H1 (cell line): ENCODE results near the gene NKAIN2. TPM values are rescaled to one million over a fixed set of nuclear protein-coding genes. Genes with fewer than 3 reads are reported as not detected.

ENCODE experiments used
- CTCF ChIA-PET: fragments of 300-600 bp; sonication (Branson Sonifier 250); formaldehyde crosslinking; loops from one replicate; lab custom pipeline; 2021; ENCODE audit not compliant: partially characterized antibody; lab: Charles Lee
- POLR2A ChIA-PET: fragments of 300-600 bp; sonication (Branson Sonifier 250); formaldehyde crosslinking; loops from one replicate; lab custom pipeline; 2021; ENCODE audit warnings: inconsistent platforms; ENCODE audit not compliant: partially characterized antibody; lab: Charles Lee
- DNase-seq, 2 experiments: peaks; one replicate each; pipeline versions ENCODE4 v3.0.0 to v3.0.0-alpha.2; 2010 to 2022; ENCODE audit warnings: low spot score in 2 of 2, low read depth in 1 of 2, mixed read lengths in 1 of 2
- FAIRE-seq: peaks from 2 replicates; lab custom pipeline; 2011; peaks lifted over from hg19 to GRCh38; lab: Jason Lieb, UNC
- H2AFZ ChIP-seq: 2 replicates; pipeline ENCODE4 v1.8.1; 2012; ENCODE audit warnings: low read length, inconsistent platforms
- H2AK5ac ChIP-seq: 2 replicates; pipeline ENCODE4 v1.6.1; 2013; ENCODE audit warnings: low read depth, low read length
- H2BK120ac ChIP-seq: replicated peaks from 2 replicates; pipeline ENCODE3; 2013; ENCODE audit warnings: low read depth, low read length, inconsistent platforms
- H2BK12ac ChIP-seq: 2 replicates; pipeline ENCODE4 v1.6.1; 2013; ENCODE audit warnings: low read depth, low read length
- H2BK15ac ChIP-seq: 2 replicates; pipeline ENCODE4 v1.6.1; 2013; ENCODE audit warnings: low read length
- H2BK20ac ChIP-seq: 2 replicates; pipeline ENCODE4 v1.6.1; 2013; ENCODE audit warnings: low read length
- H2BK5ac ChIP-seq: 2 replicates; pipeline ENCODE4 v1.6.1; 2013; ENCODE audit warnings: low read depth, low read length
- H3K14ac ChIP-seq: 2 replicates; pipeline ENCODE4 v1.6.1; 2013; ENCODE audit warnings: inconsistent platforms; ENCODE audit not compliant: insufficient read length
- H3K18ac ChIP-seq: 2 replicates; pipeline ENCODE4 v1.6.1; 2013; ENCODE audit warnings: low read length; ENCODE audit errors: extremely low read depth
- H3K23ac ChIP-seq: 2 replicates; pipeline ENCODE4 v1.6.1; 2013; ENCODE audit warnings: inconsistent platforms; ENCODE audit not compliant: insufficient read length
- H3K23me2 ChIP-seq: 2 replicates; pipeline ENCODE4 v1.6.1; 2013; ENCODE audit warnings: low read depth, low read length
- H3K27ac ChIP-seq: 2 replicates; pipeline ENCODE4 v1.6.1; 2011; ENCODE audit warnings: low read depth, low read length, inconsistent platforms
- H3K27me3 ChIP-seq, 4 experiments: replicated peaks in 1 of 4; 1 replicate in 1 of 4; 2 replicates in 3 of 4; pipeline versions ENCODE4 v1.6.1 to v1.8.1; 2011 to 2013; ENCODE audit warnings: low read length in 3 of 4, mild to moderate bottlenecking in 3 of 4, inconsistent platforms in 2 of 4, mixed read lengths in 2 of 4, moderate library complexity in 1 of 4; ENCODE audit not compliant: control insufficient read depth in 3 of 4, insufficient read depth in 3 of 4; ENCODE audit errors: extremely low read depth in 1 of 4
- H3K36me3 ChIP-seq, 4 experiments: 2 replicates each; pipeline versions ENCODE4 v1.6.1 to v1.8.1; 2011 to 2013; ENCODE audit warnings: mild to moderate bottlenecking in 4 of 4, low read length in 3 of 4, moderate library complexity in 2 of 4, control low read depth in 1 of 4, inconsistent platforms in 1 of 4; ENCODE audit not compliant: insufficient read depth in 4 of 4, control insufficient read depth in 2 of 4
- H3K4ac ChIP-seq: replicated peaks from 2 replicates; pipeline ENCODE3; 2013; ENCODE audit warnings: low read length, low read depth, mixed read lengths, inconsistent platforms; ENCODE audit not compliant: insufficient read length
- H3K4me1 ChIP-seq, 4 experiments: replicated peaks in 1 of 4; 1 replicate in 1 of 4; 2 replicates in 3 of 4; pipeline versions ENCODE4 v1.6.1 to v1.8.1; 2011 to 2013; ENCODE audit warnings: low read length in 3 of 4, inconsistent platforms in 2 of 4, mixed read lengths in 1 of 4; ENCODE audit not compliant: insufficient read depth in 4 of 4, control insufficient read depth in 3 of 4
- H3K4me2 ChIP-seq, 2 experiments: 2 replicates each; pipeline versions ENCODE4 v1.6.1 to v1.8.1; 2011 to 2013; ENCODE audit warnings: low read depth in 2 of 2, low read length in 2 of 2, control low read depth in 1 of 2, inconsistent platforms in 1 of 2, mild to moderate bottlenecking in 1 of 2; ENCODE audit not compliant: insufficient read depth in 1 of 2
- H3K4me3 ChIP-seq, 4 experiments: fragments of 200-600, 300-600 bp in 1 of 4; sonication (generic), shearing (Covaris generic), sonication (Bioruptor Twin) in 1 of 4; 2 replicates each; pipeline versions ENCODE4 v1.5.1 to v1.8.1; 2011 to 2016; ENCODE audit warnings: low read length in 4 of 4, low read depth in 3 of 4, control low read depth in 2 of 4, inconsistent platforms in 2 of 4, mild to moderate bottlenecking in 2 of 4, mixed read lengths in 1 of 4, moderate library complexity in 1 of 4; ENCODE audit not compliant: insufficient read depth in 2 of 4; ENCODE audit errors: extremely low read depth in 1 of 4
- H3K56ac ChIP-seq: replicated peaks from 2 replicates; pipeline ENCODE3; 2013; ENCODE audit warnings: low read depth, mild to moderate bottlenecking, mixed read lengths, low read length, inconsistent platforms; ENCODE audit not compliant: insufficient read length
- H3K79me1 ChIP-seq: 2 replicates; pipeline ENCODE4 v1.6.1; 2013; ENCODE audit warnings: low read depth, low read length, control low read depth
- H3K79me2 ChIP-seq, 2 experiments: 2 replicates each; pipeline versions ENCODE4 v1.6.1 to v1.8.1; 2012 to 2013; ENCODE audit warnings: low read length in 2 of 2, mild to moderate bottlenecking in 2 of 2, inconsistent platforms in 1 of 2; ENCODE audit not compliant: insufficient read depth in 2 of 2, control insufficient read depth in 1 of 2
- H3K9ac ChIP-seq, 4 experiments: replicated peaks in 1 of 4; 1 replicate in 1 of 4; 2 replicates in 3 of 4; pipeline versions ENCODE4 v1.6.1 to v1.8.1; 2011 to 2013; ENCODE audit warnings: low read depth in 3 of 4, low read length in 3 of 4, control low read depth in 2 of 4, mild to moderate bottlenecking in 2 of 4, moderate library complexity in 2 of 4, inconsistent platforms in 1 of 4; ENCODE audit errors: extremely low read depth in 1 of 4
- H3K9me3 ChIP-seq, 2 experiments: 2 replicates each; pipeline versions ENCODE4 v1.6.1 to v1.8.1; 2012 to 2013; ENCODE audit warnings: mild to moderate bottlenecking in 2 of 2, moderate library complexity in 2 of 2, control low read depth in 1 of 2, inconsistent platforms in 1 of 2, low read depth in 1 of 2, low read length in 1 of 2, mixed read lengths in 1 of 2; ENCODE audit not compliant: insufficient read depth in 2 of 2
- H4K20me1 ChIP-seq, 2 experiments: replicated peaks in 1 of 2; 2 replicates each; pipeline versions ENCODE3 to v1.8.1; 2011 to 2013; ENCODE audit warnings: inconsistent platforms in 2 of 2, low read length in 2 of 2, mild to moderate bottlenecking in 1 of 2; ENCODE audit not compliant: insufficient read depth in 2 of 2, control insufficient read depth in 1 of 2
- H4K5ac ChIP-seq: 2 replicates; pipeline ENCODE4 v1.6.1; 2013; ENCODE audit warnings: low read length, low read depth, mixed read lengths, inconsistent platforms; ENCODE audit not compliant: insufficient read length
- H4K8ac ChIP-seq: 2 replicates; pipeline ENCODE4 v1.8.0; 2013; ENCODE audit warnings: mild to moderate bottlenecking, moderate library complexity, low read length, inconsistent platforms; ENCODE audit not compliant: insufficient read depth; ENCODE audit errors: extremely low read depth
- H4K91ac ChIP-seq: replicated peaks from 2 replicates; pipeline ENCODE3; 2013; ENCODE audit warnings: low read length, mixed read lengths, inconsistent platforms; ENCODE audit not compliant: insufficient read length
- CHD2 ChIP-seq: IDR thresholded peaks from 2 replicates; pipeline ENCODE4 v1.6.1; 2012; ENCODE audit warnings: low read length, improper control_type of control experiment
- CTBP2 ChIP-seq: IDR thresholded peaks from 2 replicates; pipeline ENCODE4 v1.7.0; 2011; ENCODE audit warnings: borderline replicate concordance, mild to moderate bottlenecking, moderate library complexity, mixed read lengths, low read length; ENCODE audit not compliant: insufficient read depth, insufficient read length
- CTCF ChIP-seq, 3 experiments: IDR thresholded peaks; 1 replicate in 2 of 3; 2 replicates in 1 of 3; pipeline versions ENCODE4 v1.5.1 to v1.6.1; 2011; ENCODE audit warnings: low read length in 3 of 3, mild to moderate bottlenecking in 3 of 3, inconsistent platforms in 2 of 3, low read depth in 1 of 3, moderate library complexity in 1 of 3; ENCODE audit not compliant: insufficient read depth in 1 of 3; ENCODE audit errors: control extremely low read depth in 1 of 3
- EZH2 ChIP-seq: fragments of 200-600 bp; sonication (generic); IDR thresholded peaks from 2 replicates; pipeline ENCODE4 v1.7.1; 2012; ENCODE audit warnings: low read depth, mild to moderate bottlenecking, moderate library complexity, low read length, inconsistent platforms; ENCODE audit not compliant: severe bottlenecking
- FOSL1 ChIP-seq: IDR thresholded peaks from 2 replicates; pipeline ENCODE4 v1.6.1; 2011; ENCODE audit warnings: mild to moderate bottlenecking, low read depth, low read length, moderate library complexity; ENCODE audit not compliant: insufficient read depth
- KDM5A ChIP-seq: fragments of 200-600 bp; IDR thresholded peaks from 2 replicates; pipeline ENCODE4 v1.7.1; 2012; ENCODE audit warnings: mild to moderate bottlenecking, low read length, inconsistent platforms, mixed read lengths
- MAFK ChIP-seq: IDR thresholded peaks from 2 replicates; pipeline ENCODE4 v1.6.1; 2012; ENCODE audit warnings: low read depth, mild to moderate bottlenecking, improper control_type of control experiment, low read length
- MAX ChIP-seq: IDR thresholded peaks from 2 replicates; pipeline ENCODE4 v1.6.1; 2012; ENCODE audit warnings: inconsistent platforms
- RBBP5 ChIP-seq: IDR thresholded peaks from 2 replicates; pipeline ENCODE4 v1.7.1; 2012; ENCODE audit warnings: low read depth, mild to moderate bottlenecking, inconsistent platforms, low read length, moderate library complexity, borderline replicate concordance
- SP1 ChIP-seq: IDR thresholded peaks from 2 replicates; pipeline ENCODE4 v1.6.1; 2011; ENCODE audit warnings: low read depth, low read length
- TAF1 ChIP-seq: IDR thresholded peaks from 2 replicates; pipeline ENCODE4 v1.6.1; 2011; ENCODE audit warnings: mild to moderate bottlenecking, low read depth, low read length
- TBP ChIP-seq: IDR thresholded peaks from 2 replicates; pipeline ENCODE4 v1.6.1; 2011; ENCODE audit warnings: low read depth, low read length, improper control_type of control experiment
- WGBS, 2 experiments: shearing (Covaris generic) in 1 of 2; methylation state at CpG; one replicate each; pipeline versions ENCODE4 v1.1.6 to v1.1.7; 2013 to 2015; ENCODE audit warnings: low lambda C conversion rate in 2 of 2, mixed read lengths in 2 of 2, inconsistent platforms in 1 of 2, low coverage in 1 of 2, missing lambda C conversion rate in 1 of 2; ENCODE audit not compliant: insufficient replicate concordance in 2 of 2, insufficient coverage in 1 of 2, insufficient read length in 1 of 2; ENCODE audit errors: extremely low coverage in 1 of 2, missing lambda C conversion rate in 1 of 2; 5-methylcytosine and 5-hydroxymethylcytosine counted together
- polyA plus RNA-seq, 7 experiments: library from polyadenylated mRNA; depleted of rRNA in 3 of 7; stranded (reverse) in 5 of 7; unstranded in 2 of 7; fragments of >200 nt in 5 of 7; fragments of 200-250 nt in 2 of 7; gene quantifications; 1 replicate in 5 of 7; 2 replicates in 1 of 7; 4 replicates in 1 of 7; pipeline versions ENCODE4 v1.2.1 to v1.2.3, GENCODE V29; 2011 to 2013; ENCODE audit warnings: missing spikeins in 2 of 7, mixed read lengths in 2 of 7
- total RNA-seq: library from RNA; stranded (reverse); fragmentation: NEBNext Ultra II Directional; extraction: Animal tissue kit (Norgen Biotek cat#: 25700); gene quantifications from 2 replicates; pipeline ENCODE4 v1.2.1, GENCODE V29; 2021

NKAIN2 gene
- total and polyA plus RNA-seq, 2 of the 8 experiments (the other 6 are each of a cell fraction or from before 2014, with no cell fraction given), result 0.20 to 0.34 TPM

- Histone ChIP-seq H3K79me1 (no peaks in the 10 kb centered on the region), H3K23me2 (no peaks in the 10 kb centered on the region), H3K79me2 (no peaks in the 10 kb centered on the region), H3K9ac (no peak overlapping the region), H4K20me1 (no peaks in the 10 kb centered on the region), H3K18ac (no peak overlapping the region)
- no peak for FAIRE-seq
- TF ChIP-seq MAX, result no peak
- TF ChIP-seq EZH2, result no peak
- TF ChIP-seq CTCF (IDR thresholded peaks at IDR 0.05; ENCODE audit: control extremely low read depth in 1 of 3, insufficient read depth in 1 of 3, low read depth in 1 of 3, low read length in 3 of 3), result no peak
- no peak for TF ChIP-seq CHD2
- no peak for TF ChIP-seq RBBP5
- TF ChIP-seq MAFK, result no peak
- no peak for TF ChIP-seq TBP
- no peak for TF ChIP-seq TAF1
- no peak for TF ChIP-seq CTBP2
- no peak for TF ChIP-seq KDM5A
- no peak for TF ChIP-seq SP1
- TF ChIP-seq FOSL1, result no peak
- TF ChIP-seq, all 59 proteins: peak for 0
- CTCF ChIA-PET, result no interaction called here
- Histone ChIP-seq H2BK15ac (no peak overlapping the region), H3K27me3 (no peaks in the 10 kb centered on the region), H2BK12ac (no peak overlapping the region), H2BK20ac (no peak overlapping the region), H4K5ac (no peak overlapping the region), H2AK5ac (no peak overlapping the region), H4K8ac (no peak overlapping the region), H3K36me3 (no peaks in the 10 kb centered on the region), H3K4me3 (no peak overlapping the region), H4K91ac (no peak overlapping the region), H3K4me1 (no peaks in the 10 kb centered on the region), H3K14ac (no peak overlapping the region), H3K4me2 (no peak overlapping the region), H2AFZ (no peak overlapping the region), H2BK5ac (no peak overlapping the region), H3K4ac (no peak overlapping the region), H3K9me3 (no peaks in the 10 kb centered on the region), H3K23ac (no peak overlapping the region), H2BK120ac (no peak overlapping the region), H3K27ac (no peak overlapping the region), H3K56ac (no peak overlapping the region)
- 95% methylated on average over 2 of the region's 2 CpGs; no CpG with 5 or more reads in 1 of the 2 experiments for WGBS, 2 experiments
- POLR2A ChIA-PET, result no interaction called here
- no peak for DNase-seq
These were observed 939.3 kb downstream of the NKAIN2 start for GRCh38 chr6:124742971-124743370.
